SIG-M5 treated with dmso at 0.1 percent for 504 hours (cell line): ENCODE results near the gene WDR64.

Experiments used
- DNase-seq: peaks from one replicate; lab custom pipeline; 2025; ENCODE audit not compliant: unreplicated experiment; lab: John Stamatoyannopoulos, UW

The WDR64 gene

DNA sequence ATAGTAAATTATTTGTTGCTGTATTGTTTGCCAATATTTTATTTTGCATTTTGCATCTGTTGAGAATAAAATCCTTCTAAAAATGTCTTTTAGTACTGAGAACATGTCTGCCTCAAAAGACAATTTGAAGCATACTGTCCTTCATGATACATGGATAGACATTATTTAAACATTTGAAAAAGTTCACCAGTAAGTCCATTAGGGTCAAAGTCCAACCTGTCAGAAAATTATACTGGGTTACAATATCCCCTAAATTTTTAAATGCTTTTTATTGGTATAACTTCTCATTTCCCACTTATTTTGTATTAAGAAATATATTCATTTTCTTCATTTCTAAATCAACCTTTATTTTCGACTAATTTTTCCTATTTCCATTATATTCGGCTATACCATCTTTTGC lies 21.2 kb upstream of the WDR64 start:
- no peak for DNase-seq

DNA sequence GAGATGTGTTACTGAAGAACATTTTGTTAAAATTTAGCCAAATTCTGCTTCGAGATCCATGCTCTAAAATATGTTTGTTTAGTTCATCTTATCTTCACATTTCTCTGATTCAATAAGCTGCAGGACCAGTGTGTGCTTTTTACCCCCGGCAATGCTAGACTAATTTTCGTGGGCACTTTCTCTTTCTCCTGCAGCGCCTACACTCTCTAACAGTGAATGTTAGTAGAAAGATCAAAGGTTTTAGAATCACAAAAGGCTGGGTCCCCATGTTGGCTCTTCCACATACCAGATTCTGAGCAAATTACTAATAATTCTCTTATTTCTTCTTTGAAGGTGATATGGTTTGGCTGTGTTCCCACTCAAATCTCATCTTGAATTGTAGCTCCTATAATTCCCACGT lies 20.4 kb upstream of the WDR64 start:
- DNase-seq, result no peak

GRCh38 chr1:241632987-241633386 lies 19.1 kb upstream of the WDR64 start:
- DNase-seq, result no peak

DNA sequence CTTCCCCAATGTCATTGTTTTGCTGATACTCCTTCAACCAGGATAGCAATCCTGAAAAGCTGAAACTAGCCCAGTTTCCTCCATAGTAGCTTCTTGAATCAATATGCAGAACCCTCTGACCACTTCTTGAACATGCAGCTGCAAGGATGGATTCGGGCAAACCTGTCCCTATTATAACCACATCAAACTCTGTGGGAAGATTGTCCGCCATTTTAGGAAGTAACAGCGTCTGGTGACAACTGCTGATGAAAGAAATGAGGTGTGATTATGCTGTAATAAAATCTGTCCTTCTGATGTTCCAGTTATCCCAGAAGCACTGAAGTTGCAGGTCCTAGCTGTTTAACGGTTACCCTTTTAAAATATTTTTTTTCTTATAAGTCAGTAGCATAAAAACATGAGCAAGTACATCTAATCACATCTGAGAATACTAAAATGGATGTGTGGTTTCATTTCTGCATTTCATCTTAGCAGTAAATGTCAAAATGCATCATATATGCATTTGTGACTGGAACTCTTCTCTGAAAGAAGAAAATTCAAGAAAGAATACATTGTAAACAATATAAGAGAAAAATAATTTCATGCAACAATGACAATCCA lies 16.4 kb upstream of the WDR64 start:
- no peak for DNase-seq

GRCh38 chr1:241636291-241636690 lies 15.8 kb upstream of the WDR64 start:
- no peak for DNase-seq

DNA sequence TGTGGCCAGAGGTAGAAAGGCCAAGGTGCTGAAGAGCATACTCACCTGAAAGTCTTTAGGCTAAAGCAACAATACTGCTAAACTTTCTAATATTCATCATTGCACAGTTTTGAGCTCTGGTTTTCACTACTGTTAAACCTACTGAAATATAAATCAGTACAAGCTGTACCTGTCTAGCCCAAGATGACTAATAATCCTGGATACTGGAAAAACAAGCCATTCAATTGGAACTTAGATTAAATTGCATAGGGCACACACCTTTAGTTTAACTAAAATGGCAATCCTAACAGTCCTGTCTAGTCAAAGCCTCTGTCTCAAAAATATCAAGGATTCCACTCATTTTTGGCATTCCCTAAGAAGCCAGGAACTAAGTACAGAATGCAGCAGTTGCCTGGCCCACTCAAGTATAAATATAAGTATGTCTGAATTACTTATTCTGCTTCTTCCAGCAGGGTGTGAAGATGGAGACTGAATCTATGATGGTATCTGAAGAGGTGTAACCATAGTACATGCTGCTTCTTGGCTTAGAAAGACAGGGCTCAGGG lies 15.0 kb upstream of the WDR64 start:
- no peak for DNase-seq

- DNase-seq, result peak; percentile 75
These were observed 14.5 kb upstream of the WDR64 start for GRCh38 chr1:241637604-241638003.

GRCh38 chr1:241638099-241638682 lies 13.9 kb upstream of the WDR64 start:
- peak; percentile 58 for DNase-seq

- peak; percentile 31 for DNase-seq
These were observed 13.0 kb upstream of the WDR64 start for GRCh38 chr1:241638909-241639622.

DNA sequence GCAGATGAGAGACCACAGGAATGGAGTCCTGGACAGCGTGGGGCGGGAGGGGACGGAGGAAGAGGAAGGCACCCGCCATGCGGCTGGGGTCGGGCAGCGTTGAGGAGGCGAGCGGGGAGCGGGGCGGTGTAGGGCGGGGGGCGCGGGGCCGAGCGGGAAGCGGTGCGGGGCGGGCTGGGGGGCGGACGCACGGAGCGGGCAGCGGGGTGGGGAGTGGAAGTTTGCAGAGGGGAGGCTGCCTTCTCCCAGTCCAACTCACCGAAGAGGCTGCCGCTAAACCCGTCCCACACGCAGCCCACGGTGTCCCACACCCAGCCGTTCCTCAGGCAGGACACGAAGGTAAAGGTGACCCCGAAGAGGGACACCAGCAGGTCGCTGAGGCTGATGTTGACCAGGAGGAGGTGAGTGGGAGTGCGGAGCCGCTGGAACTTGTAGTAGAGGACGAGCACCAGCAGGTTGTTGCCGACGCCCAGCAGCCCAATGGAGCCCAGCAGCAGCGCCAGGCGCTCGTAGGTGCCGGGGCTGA lies 12.4 kb upstream of the WDR64 start:
- DNase-seq, result peak; percentile 72

GRCh38 chr1:241640149-241640866 lies 11.8 kb upstream of the WDR64 start, which contains the start of the genes CHML and OPN3:
Gene CHML (minus strand): TSS chr1:241640369. CDS start chr1:241635766, 4,603 bp downstream.
Gene OPN3 (minus strand): TSS chr1:241640369. CDS start chr1:241640254, 115 bp downstream.
- peak; percentile 87 for DNase-seq

DNA sequence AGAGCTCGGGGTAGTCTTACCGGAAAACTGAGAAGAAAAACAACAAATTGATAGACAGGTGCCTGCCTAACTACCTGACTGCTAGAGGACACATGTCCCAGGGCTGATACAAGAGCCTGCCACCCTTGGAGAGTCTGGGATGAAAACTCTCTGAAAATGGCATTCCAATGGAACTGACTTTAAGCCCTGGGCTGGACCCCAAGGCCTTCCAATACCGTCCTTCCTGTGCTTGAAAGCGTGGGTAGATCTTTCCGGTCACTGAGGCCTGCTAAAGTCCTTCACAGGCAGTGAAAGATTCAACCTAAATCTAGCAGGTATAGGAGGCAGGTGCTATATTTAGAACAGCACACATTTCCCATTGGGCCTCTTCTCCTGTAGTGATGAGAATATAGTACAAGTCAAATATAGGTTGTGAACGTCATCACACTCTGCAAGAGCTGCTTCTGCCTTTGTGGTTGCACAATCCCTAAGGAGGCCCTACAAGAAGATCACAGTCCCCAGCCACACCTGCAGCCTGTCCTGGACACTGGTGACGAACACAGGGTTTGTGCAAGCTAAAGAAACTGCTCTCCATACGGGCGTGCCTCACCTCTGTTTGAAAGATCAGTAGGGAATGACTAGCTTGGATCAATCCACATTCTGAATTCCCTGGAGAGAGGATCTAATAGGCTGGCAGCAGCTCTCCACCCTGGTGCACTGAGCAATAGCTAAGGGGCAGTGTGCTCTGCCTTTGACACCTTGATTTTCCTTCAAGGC lies 11.0 kb upstream of the WDR64 start:
- DNase-seq, result peak; percentile 93

DNA sequence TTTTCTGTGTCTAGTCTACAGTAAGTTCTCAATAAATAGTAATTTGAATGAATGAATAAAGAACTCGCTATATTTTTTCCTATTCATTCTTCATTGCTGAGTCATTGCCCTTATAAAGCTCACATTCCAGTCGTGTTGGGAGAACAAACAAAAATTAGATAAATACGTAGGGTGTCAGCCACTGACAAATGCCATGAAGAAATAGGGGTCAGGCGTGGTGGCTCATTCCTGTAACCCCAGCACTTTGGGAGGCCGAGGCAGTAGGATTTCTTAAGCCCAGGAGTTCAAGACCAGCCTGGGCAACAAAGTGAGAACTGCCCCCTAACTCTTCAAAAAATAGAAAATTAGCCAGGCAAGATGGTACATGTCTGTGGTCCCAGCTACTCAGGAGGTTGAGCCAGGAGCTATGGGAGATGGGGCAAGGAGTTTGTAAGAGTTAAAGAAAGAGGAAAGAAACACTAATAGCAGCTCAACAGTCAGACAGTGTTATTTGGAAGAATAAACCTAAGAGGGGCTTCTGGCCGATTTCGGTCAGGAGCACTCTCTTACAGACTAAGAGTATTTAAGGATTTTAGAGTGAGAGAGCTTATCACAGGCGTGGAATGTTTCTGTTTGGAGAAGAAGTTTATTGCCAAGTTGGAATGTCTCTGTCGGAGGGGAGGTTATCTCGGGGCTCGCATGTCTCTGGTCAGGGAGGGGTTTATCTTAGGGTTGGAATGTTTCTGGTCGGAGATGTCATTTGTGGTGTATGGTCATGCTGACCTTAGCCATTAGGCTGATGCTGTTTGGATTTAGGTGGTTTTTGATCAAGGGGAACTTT lies 10.1 kb upstream of the WDR64 start:
- DNase-seq, result no peak

- DNase-seq, result no peak
These were observed 9.5 kb upstream of the WDR64 start for GRCh38 chr1:241642593-241642944.

GRCh38 chr1:241644259-241644658 lies 7.8 kb upstream of the WDR64 start:
- DNase-seq, result no peak

- DNase-seq, result no peak
These were observed 6.9 kb upstream of the WDR64 start for GRCh38 chr1:241645199-241645598.

GRCh38 chr1:241646201-241646600 lies 5.9 kb upstream of the WDR64 start:
- DNase-seq, result no peak

DNA sequence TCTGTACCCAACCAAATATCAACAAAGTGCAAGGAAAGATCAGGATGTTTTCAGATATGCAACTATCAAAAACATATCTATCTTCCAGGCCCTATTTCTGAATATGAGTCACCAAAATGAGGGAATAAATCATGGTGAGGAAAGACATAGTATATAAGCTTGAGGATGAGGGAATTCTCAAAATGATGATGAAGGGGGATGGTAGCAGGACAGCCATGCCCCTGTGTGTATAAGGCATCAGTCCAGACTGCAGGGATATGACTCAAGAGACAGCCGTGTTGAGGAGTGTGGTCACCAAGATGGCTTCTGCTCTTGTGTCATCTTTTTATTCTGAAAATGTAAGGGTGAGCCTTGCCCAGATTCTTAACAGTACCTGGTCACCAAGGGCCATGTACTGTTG lies 4.4 kb upstream of the WDR64 start:
- DNase-seq, result no peak

DNA sequence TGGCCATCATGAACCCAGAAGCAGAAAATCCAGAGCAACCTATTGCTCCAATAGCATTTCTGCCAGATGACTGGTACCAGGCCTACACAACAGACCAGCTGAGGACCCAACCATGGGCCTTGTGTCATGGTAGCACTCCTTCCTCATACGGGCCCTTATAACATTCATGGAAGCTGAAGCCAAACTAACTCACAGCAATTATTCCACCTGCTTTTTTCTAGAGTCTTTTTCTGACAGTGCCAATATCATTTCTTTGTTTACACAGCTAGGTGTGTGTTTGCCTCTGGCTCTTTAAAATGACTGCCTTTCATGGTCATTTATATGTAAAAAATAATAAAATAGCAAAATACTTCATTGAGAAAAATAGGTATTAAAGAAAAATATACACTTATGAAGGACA lies 3.9 kb upstream of the WDR64 start:
- DNase-seq, result no peak

- no peak for DNase-seq
These were observed 1.9 kb downstream of the WDR64 start for GRCh38 chr1:241654019-241654418.
